ENCODE measurements around the gene FAM161A.
"Not testable (repeated sequence)": the region's sequence is repeated elsewhere in the genome, so short reads cannot be mapped to it uniquely, and the experiment has no call there.

GRCh38 chr2:61866482-61867089 is 12.7 kb upstream of the FAM161A start:
- TF ChIP-seq CTCF, POLR2A (IDR thresholded peaks at IDR 0.05): not testable (repeated sequence)

Measured in testis (tissue), 2 donors.